Endothelial cell of umbilical vein (primary cell): ENCODE data around the gene CERS6. TPM values are rescaled to one million over a fixed set of nuclear protein-coding genes. Genes with fewer than 3 reads are reported as not detected.

Source experiments
- BruUV-seq: library from RNA; stranded (reverse); fragments of 400-500 nt; replicated peaks from 2 replicates; lab custom pipeline; 2021; lab: Mats Ljungman, UMichigan
- CTCF ChIA-PET: fragments of 300-600, 350-600 bp; sonication (Branson Sonifier 250); formaldehyde crosslinking; loops from one replicate; lab custom pipeline; 2021; ENCODE audit warnings: antibody characterized with exemption, inconsistent platforms; lab: Charles Lee
- POLR2A ChIA-PET: fragments of 300-600, 350-600 bp; sonication (Branson Sonifier 250); formaldehyde crosslinking; loops from one replicate; lab custom pipeline; 2021; ENCODE audit warnings: antibody characterized with exemption, inconsistent platforms; lab: Charles Lee
- DNase-seq: peaks from one replicate; pipeline ENCODE4 v3.0.0-alpha.2; 2011; ENCODE audit warnings: low read depth, low spot score
- FAIRE-seq: peaks from 2 replicates; lab custom pipeline; 2011; peaks lifted over from hg19 to GRCh38; lab: Jason Lieb, UNC
- H2AFZ ChIP-seq: 2 replicates; pipeline ENCODE4 v1.6.0; 2012; ENCODE audit warnings: low read depth, low read length, control low read depth, inconsistent platforms
- H3K27ac ChIP-seq: 2 replicates; pipeline ENCODE4 v1.5.1; 2011; ENCODE audit warnings: low read depth, mild to moderate bottlenecking, control low read depth, low read length, moderate library complexity; ENCODE audit not compliant: insufficient read depth
- H3K27me3 ChIP-seq, 2 experiments: 2 replicates each; pipeline versions ENCODE4 v1.6.0 to v1.6.1; 2011; ENCODE audit warnings: low read length in 2 of 2, mixed read lengths in 1 of 2; ENCODE audit not compliant: control insufficient read depth in 2 of 2, insufficient read depth in 2 of 2
- H3K36me3 ChIP-seq, 2 experiments: 2 replicates in 1 of 2; 3 replicates in 1 of 2; pipeline ENCODE4 v1.5.1; 2011; ENCODE audit warnings: low read length in 2 of 2, mild to moderate bottlenecking in 1 of 2, moderate library complexity in 1 of 2; ENCODE audit not compliant: control insufficient read depth in 2 of 2, insufficient read depth in 2 of 2; ENCODE audit errors: extremely low read depth in 1 of 2
- H3K4me1 ChIP-seq: 3 replicates; pipeline ENCODE4 v1.5.1; 2011; ENCODE audit warnings: mild to moderate bottlenecking, low read length; ENCODE audit not compliant: control insufficient read depth, insufficient read depth; ENCODE audit errors: extremely low read depth
- H3K4me2 ChIP-seq: 2 replicates; pipeline ENCODE4 v1.6.1; 2011; ENCODE audit warnings: low read length, control low read depth, mixed read lengths; ENCODE audit not compliant: insufficient read depth
- H3K4me3 ChIP-seq, 3 experiments: fragments of 200-600 bp in 1 of 3; sonication (generic), shearing (Covaris generic) in 1 of 3; replicated peaks in 1 of 3; 2 replicates each; pipeline ENCODE4 v1.5.1; 2011 to 2016; ENCODE audit warnings: control low read depth in 3 of 3, low read length in 3 of 3, mild to moderate bottlenecking in 2 of 3, inconsistent platforms in 1 of 3, low read depth in 1 of 3, moderate library complexity in 1 of 3; ENCODE audit not compliant: insufficient read depth in 1 of 3
- H3K79me2 ChIP-seq: 2 replicates; pipeline ENCODE4 v1.6.0; 2012; ENCODE audit warnings: low read length, inconsistent platforms; ENCODE audit not compliant: control insufficient read depth, insufficient read depth
- H3K9ac ChIP-seq: replicated peaks from 2 replicates; pipeline ENCODE3; 2011; ENCODE audit warnings: low read length, control low read depth; ENCODE audit not compliant: insufficient read depth; ENCODE audit errors: extremely low read depth
- H3K9me1 ChIP-seq: replicated peaks from 3 replicates; pipeline ENCODE4 v1.6.0; 2011; ENCODE audit warnings: mild to moderate bottlenecking, low read length; ENCODE audit not compliant: control insufficient read depth, insufficient read depth; ENCODE audit errors: extremely low read depth
- H3K9me3 ChIP-seq: replicated peaks from 2 replicates; pipeline ENCODE4 v1.5.1; 2012; ENCODE audit warnings: low read length, inconsistent platforms; ENCODE audit not compliant: control insufficient read depth, insufficient read depth
- H4K20me1 ChIP-seq: replicated peaks from 2 replicates; pipeline ENCODE3; 2011; ENCODE audit warnings: mild to moderate bottlenecking, low read length; ENCODE audit not compliant: control insufficient read depth, insufficient read depth; ENCODE audit errors: extremely low read depth
- EZH2 ChIP-seq: IDR thresholded peaks from 2 replicates; pipeline ENCODE4 v1.6.1; 2012; ENCODE audit warnings: borderline replicate concordance, low read depth, mild to moderate bottlenecking, moderate library complexity, low read length, inconsistent platforms; ENCODE audit not compliant: severe bottlenecking
- FOS ChIP-seq: IDR thresholded peaks from 2 replicates; pipeline ENCODE4 v1.6.1; 2011; ENCODE audit warnings: mild to moderate bottlenecking, low read length, moderate library complexity, borderline replicate concordance; ENCODE audit not compliant: insufficient read depth
- GATA2 ChIP-seq: IDR thresholded peaks from 2 replicates; pipeline ENCODE4 v1.7.0; 2011; ENCODE audit warnings: low read depth, mild to moderate bottlenecking, moderate library complexity, mixed read lengths, low read length; ENCODE audit not compliant: insufficient read length, insufficient read depth
- JUN ChIP-seq: IDR thresholded peaks from 2 replicates; pipeline ENCODE4 v1.6.1; 2011; ENCODE audit warnings: borderline replicate concordance, low read depth; ENCODE audit not compliant: insufficient read length, insufficient read depth
- MYC ChIP-seq: IDR thresholded peaks from one replicate; pipeline ENCODE4 v1.6.1; 2011; ENCODE audit warnings: mild to moderate bottlenecking, low read depth, low read length
- POLR2A ChIP-seq: IDR thresholded peaks from 2 replicates; pipeline ENCODE4 v1.6.1; 2012; ENCODE audit warnings: low read depth, mild to moderate bottlenecking, control low read depth, low read length
- POLR2AphosphoS5 ChIP-seq: IDR thresholded peaks from 2 replicates; pipeline ENCODE4 v1.6.1; 2012; ENCODE audit warnings: low read depth, mild to moderate bottlenecking, control low read depth, low read length, moderate library complexity; ENCODE audit not compliant: insufficient read depth
- dilution Hi-C: fragments of 300-500 bp; cut with MboI; formaldehyde crosslinking; loops from one replicate; pipeline ENCODE4 v1.15.0; 2019; ENCODE audit warnings: low sequenced_read_pairs; ENCODE audit not compliant: extremely low pct_ligation_motif_present
- intact Hi-C: fragments of 100-400 bp; cut with micrococcal nuclease; formaldehyde crosslinking; loops from one replicate; pipeline ENCODE4 v1.10.0; 2022
- polyA plus RNA-seq, 4 experiments: library from polyadenylated mRNA; depleted of rRNA in 3 of 4; stranded (reverse) in 3 of 4; unstranded in 1 of 4; fragments of >200 nt; gene quantifications; 2 replicates each; pipeline versions ENCODE4 v1.2.1 to v1.2.3, GENCODE V29; 2011 to 2012; ENCODE audit warnings: missing spikeins in 1 of 4
- total RNA-seq: library from RNA; stranded (reverse); gene quantifications from 2 replicates; pipeline ENCODE4 v1.2.3, GENCODE V29; 2021
- TF ChIP-seq, protein P1 (sequence below), 2 donors: IDR thresholded peaks; 1 replicate in 1 of 2; 2 replicates in 1 of 2; pipeline ENCODE4 v1.5.1; 2011; ENCODE audit warnings: low read length in 2 of 2, mild to moderate bottlenecking in 2 of 2, moderate library complexity in 2 of 2, control low read depth in 1 of 2, inconsistent platforms in 1 of 2, low read depth in 1 of 2; ENCODE audit not compliant: insufficient read depth in 1 of 2; ENCODE audit errors: extremely low read depth in 1 of 2
- TF ChIP-seq, protein P2 (sequence below): IDR thresholded peaks from 2 replicates; pipeline ENCODE4 v1.6.1; 2011; ENCODE audit not compliant: insufficient read depth, insufficient read length

Gene CERS6
- total and polyA plus RNA-seq, 2 donors (not counting 3 experiments of a cell fraction or from before 2014, with no cell fraction given) = 2.7 to 11.7 TPM

GRCh38 chr2:168426861-168427260 lies 29.2 kb upstream of the CERS6 start:
- no peaks in the 10 kb centered on the region for H3K9me3 ChIP-seq
- TF ChIP-seq, protein P1, sequence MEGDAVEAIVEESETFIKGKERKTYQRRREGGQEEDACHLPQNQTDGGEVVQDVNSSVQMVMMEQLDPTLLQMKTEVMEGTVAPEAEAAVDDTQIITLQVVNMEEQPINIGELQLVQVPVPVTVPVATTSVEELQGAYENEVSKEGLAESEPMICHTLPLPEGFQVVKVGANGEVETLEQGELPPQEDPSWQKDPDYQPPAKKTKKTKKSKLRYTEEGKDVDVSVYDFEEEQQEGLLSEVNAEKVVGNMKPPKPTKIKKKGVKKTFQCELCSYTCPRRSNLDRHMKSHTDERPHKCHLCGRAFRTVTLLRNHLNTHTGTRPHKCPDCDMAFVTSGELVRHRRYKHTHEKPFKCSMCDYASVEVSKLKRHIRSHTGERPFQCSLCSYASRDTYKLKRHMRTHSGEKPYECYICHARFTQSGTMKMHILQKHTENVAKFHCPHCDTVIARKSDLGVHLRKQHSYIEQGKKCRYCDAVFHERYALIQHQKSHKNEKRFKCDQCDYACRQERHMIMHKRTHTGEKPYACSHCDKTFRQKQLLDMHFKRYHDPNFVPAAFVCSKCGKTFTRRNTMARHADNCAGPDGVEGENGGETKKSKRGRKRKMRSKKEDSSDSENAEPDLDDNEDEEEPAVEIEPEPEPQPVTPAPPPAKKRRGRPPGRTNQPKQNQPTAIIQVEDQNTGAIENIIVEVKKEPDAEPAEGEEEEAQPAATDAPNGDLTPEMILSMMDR (IDR thresholded peaks at IDR 0.05; ENCODE audit: extremely low read depth in 1 of 2, insufficient read depth in 1 of 2, low read depth in 1 of 2, low read length in 2 of 2) = no peak
- TF ChIP-seq GATA2 (no peak), JUN (no peak), POLR2AphosphoS5 (no peak), EZH2 (no peak), FOS (no peak), POLR2A (no peak), MYC (no peak)
- TF ChIP-seq, protein P2, sequence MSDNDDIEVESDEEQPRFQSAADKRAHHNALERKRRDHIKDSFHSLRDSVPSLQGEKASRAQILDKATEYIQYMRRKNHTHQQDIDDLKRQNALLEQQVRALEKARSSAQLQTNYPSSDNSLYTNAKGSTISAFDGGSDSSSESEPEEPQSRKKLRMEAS = no peak
- no peaks in the 10 kb centered on the region for H3K36me3 ChIP-seq
- H3K4me2 ChIP-seq = no peak overlapping the region
- no peaks in the 10 kb centered on the region for H4K20me1 ChIP-seq
- no peak for DNase-seq
- no peak overlapping the region for H3K27ac ChIP-seq
- CTCF ChIA-PET = no interaction called here
- dilution Hi-C loops (no loop called here), intact Hi-C loops (no loop called here)
- H3K27me3 ChIP-seq = peaks cover under 1 to 1% of the 10 kb centered on the region in 2 experiments
- H3K9me1 ChIP-seq = peaks cover 2% of the 10 kb centered on the region
- BruUV-seq = no TSS peak
- POLR2A ChIA-PET = no interaction called here
- H3K4me3 ChIP-seq = no peak overlapping the region
- H2AFZ ChIP-seq = no peak overlapping the region
- no peaks in the 10 kb centered on the region for H3K4me1 ChIP-seq
- H3K79me2 ChIP-seq = no peaks in the 10 kb centered on the region
- H3K9ac ChIP-seq = no peak overlapping the region
- FAIRE-seq = no peak
